ENCODE data around the gene NUP85.

GRCh38 chr17:75285123-75285522 is 79.6 kb downstream of the NUP85 start:
- TF ChIP-seq POLR2A (IDR thresholded peaks at IDR 0.05; ENCODE audit: borderline replicate concordance, extremely low read depth, insufficient read depth, insufficient read length) (no peak), CEBPB (IDR thresholded peaks at IDR 0.05; ENCODE audit: low read depth) (no peak), POLR2AphosphoS5 (IDR thresholded peaks at IDR 0.05; ENCODE audit: low read depth, low read length) (no peak), CTCF (IDR thresholded peaks at IDR 0.05 in 2 of 3, conservative IDR thresholded peaks at IDR 0.05 in 1 of 3; ENCODE audit: borderline replicate concordance in 1 of 3, insufficient read depth in 1 of 3, low read depth in 2 of 3, low read length in 2 of 3) (no peak), RAD21 (IDR thresholded peaks at IDR 0.05; ENCODE audit: low read depth) (no peak), EZH2phosphoT487 (IDR thresholded peaks at IDR 0.05; ENCODE audit: borderline replicate concordance) (no peak), MAX (IDR thresholded peaks at IDR 0.05) (no peak), SIN3A (IDR thresholded peaks at IDR 0.05; ENCODE audit: low read depth) (no peak)
